Measurements from ENCODE around the gene POU2F1.

DNA sequence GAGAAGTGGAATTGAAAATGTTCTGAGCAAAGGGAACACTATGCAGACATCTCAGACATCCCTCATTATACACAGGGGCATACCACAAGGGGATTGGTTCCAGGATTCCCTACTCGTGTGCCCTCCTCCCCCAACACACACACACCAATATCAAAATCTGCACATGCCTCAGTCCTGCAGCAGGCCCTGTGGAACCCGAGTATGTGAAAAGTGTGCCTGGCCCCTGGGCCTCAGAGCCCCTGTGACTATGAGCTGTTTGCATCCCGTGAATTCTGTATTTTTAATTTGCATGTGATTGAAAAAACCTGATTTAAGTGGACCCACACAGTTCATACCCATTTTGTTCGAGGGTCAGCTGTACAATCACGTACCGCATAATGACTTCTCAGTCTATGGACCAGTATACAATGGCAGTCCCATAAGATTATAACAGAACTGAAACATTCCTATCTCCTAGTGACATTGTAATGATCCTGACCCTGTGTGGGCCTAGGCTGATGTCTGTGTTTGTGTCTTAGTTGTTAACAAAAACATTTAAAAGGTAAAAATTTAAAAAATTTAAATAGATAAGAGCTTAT lies 11.3 kb downstream of the POU2F1 start:
- TF ChIP-seq JUNB (IDR thresholded peaks at IDR 0.05; ENCODE audit: unreplicated experiment), result no peak
- TF ChIP-seq EZH2 (IDR thresholded peaks at IDR 0.05; ENCODE audit: low read depth, unreplicated experiment), result no peak
- TF ChIP-seq, protein P1, sequence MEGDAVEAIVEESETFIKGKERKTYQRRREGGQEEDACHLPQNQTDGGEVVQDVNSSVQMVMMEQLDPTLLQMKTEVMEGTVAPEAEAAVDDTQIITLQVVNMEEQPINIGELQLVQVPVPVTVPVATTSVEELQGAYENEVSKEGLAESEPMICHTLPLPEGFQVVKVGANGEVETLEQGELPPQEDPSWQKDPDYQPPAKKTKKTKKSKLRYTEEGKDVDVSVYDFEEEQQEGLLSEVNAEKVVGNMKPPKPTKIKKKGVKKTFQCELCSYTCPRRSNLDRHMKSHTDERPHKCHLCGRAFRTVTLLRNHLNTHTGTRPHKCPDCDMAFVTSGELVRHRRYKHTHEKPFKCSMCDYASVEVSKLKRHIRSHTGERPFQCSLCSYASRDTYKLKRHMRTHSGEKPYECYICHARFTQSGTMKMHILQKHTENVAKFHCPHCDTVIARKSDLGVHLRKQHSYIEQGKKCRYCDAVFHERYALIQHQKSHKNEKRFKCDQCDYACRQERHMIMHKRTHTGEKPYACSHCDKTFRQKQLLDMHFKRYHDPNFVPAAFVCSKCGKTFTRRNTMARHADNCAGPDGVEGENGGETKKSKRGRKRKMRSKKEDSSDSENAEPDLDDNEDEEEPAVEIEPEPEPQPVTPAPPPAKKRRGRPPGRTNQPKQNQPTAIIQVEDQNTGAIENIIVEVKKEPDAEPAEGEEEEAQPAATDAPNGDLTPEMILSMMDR (conservative IDR thresholded peaks at IDR 0.05; ENCODE audit: low read depth in 2 of 2), result no peak
- TF ChIP-seq NANOG (IDR thresholded peaks at IDR 0.05; ENCODE audit: borderline replicate concordance), result no peak
- TF ChIP-seq EZH2phosphoT487 (IDR thresholded peaks at IDR 0.05; ENCODE audit: unreplicated experiment), result no peak
- TF ChIP-seq CREB1 (CRISPR knock-in tag; IDR thresholded peaks at IDR 0.05; ENCODE audit: low read depth), result no peak
- TF ChIP-seq, protein P2, sequence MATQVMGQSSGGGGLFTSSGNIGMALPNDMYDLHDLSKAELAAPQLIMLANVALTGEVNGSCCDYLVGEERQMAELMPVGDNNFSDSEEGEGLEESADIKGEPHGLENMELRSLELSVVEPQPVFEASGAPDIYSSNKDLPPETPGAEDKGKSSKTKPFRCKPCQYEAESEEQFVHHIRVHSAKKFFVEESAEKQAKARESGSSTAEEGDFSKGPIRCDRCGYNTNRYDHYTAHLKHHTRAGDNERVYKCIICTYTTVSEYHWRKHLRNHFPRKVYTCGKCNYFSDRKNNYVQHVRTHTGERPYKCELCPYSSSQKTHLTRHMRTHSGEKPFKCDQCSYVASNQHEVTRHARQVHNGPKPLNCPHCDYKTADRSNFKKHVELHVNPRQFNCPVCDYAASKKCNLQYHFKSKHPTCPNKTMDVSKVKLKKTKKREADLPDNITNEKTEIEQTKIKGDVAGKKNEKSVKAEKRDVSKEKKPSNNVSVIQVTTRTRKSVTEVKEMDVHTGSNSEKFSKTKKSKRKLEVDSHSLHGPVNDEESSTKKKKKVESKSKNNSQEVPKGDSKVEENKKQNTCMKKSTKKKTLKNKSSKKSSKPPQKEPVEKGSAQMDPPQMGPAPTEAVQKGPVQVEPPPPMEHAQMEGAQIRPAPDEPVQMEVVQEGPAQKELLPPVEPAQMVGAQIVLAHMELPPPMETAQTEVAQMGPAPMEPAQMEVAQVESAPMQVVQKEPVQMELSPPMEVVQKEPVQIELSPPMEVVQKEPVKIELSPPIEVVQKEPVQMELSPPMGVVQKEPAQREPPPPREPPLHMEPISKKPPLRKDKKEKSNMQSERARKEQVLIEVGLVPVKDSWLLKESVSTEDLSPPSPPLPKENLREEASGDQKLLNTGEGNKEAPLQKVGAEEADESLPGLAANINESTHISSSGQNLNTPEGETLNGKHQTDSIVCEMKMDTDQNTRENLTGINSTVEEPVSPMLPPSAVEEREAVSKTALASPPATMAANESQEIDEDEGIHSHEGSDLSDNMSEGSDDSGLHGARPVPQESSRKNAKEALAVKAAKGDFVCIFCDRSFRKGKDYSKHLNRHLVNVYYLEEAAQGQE (IDR thresholded peaks at IDR 0.05; ENCODE audit: unreplicated experiment), result no peak
